Measurements from ENCODE around the gene ZNF804A. TPM values are rescaled to one million over a fixed set of nuclear protein-coding genes. Genes with fewer than 3 reads are reported as not detected.

The ZNF804A gene
- total RNA-seq, 4 donors from 2014 or later, result 0.27 to 7.9 (median 1.4) TPM; not detected in 1

DNA sequence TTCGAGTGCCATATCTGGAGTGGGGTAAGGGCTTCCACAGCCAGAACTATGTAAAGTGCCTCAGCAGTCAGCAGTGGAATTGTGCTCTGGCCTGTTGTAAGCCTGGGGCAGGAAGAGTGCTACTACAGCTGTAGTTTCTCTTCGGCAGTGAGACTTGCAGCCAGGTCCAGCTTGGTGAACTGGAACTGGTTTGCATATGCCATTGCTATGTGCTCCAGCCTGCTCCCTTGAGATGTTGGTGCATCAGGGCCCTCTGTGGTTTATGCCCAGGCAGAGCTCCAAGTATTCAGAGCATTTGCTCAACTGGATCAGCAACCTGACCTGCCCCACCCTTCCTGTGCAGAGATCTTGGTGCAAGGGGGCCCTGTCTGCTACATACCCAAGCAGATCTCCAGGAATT, 47.8 kb downstream of the ZNF804A start:
- intact Hi-C loops (cut with DNase I; ENCODE audit: low total_unique reads), result no loop called here
- Histone ChIP-seq H3K27me3 (no peaks in the 10 kb centered on the region), H3K4me1 (no peaks in the 10 kb centered on the region), H3K27ac (no peak overlapping the region), H3K36me3 (no peaks in the 10 kb centered on the region), H3K9me3 (no peaks in the 10 kb centered on the region), H3K4me3 (no peak overlapping the region)
- TF ChIP-seq, protein P1, sequence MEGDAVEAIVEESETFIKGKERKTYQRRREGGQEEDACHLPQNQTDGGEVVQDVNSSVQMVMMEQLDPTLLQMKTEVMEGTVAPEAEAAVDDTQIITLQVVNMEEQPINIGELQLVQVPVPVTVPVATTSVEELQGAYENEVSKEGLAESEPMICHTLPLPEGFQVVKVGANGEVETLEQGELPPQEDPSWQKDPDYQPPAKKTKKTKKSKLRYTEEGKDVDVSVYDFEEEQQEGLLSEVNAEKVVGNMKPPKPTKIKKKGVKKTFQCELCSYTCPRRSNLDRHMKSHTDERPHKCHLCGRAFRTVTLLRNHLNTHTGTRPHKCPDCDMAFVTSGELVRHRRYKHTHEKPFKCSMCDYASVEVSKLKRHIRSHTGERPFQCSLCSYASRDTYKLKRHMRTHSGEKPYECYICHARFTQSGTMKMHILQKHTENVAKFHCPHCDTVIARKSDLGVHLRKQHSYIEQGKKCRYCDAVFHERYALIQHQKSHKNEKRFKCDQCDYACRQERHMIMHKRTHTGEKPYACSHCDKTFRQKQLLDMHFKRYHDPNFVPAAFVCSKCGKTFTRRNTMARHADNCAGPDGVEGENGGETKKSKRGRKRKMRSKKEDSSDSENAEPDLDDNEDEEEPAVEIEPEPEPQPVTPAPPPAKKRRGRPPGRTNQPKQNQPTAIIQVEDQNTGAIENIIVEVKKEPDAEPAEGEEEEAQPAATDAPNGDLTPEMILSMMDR (IDR thresholded peaks at IDR 0.05), result no peak
- no peak for TF ChIP-seq POLR2A (IDR thresholded peaks at IDR 0.05)
- DNase-seq, result no peak

DNA sequence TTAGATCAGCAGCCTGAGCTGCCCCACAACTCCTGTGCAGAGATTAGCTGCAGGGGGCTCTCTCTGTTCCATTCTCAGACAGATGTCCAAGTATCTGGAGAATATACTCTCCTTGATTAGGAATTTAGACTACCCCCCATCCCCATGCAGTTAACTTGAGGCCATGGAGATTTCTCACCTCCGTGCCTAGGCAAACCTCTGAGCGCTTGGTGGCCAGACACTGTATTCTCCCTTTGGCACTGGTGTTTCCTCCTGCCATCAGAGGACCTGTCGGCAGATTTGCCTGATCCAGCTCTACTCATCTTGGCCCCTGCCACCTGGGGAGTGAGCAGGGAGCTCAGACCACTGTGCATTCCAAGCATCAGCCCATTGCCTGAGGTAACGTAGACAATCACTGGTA, 48.3 kb downstream of the ZNF804A start:
- Histone ChIP-seq H3K36me3 (no peaks in the 10 kb centered on the region), H3K27ac (no peak overlapping the region), H3K9me3 (no peaks in the 10 kb centered on the region), H3K4me3 (no peak overlapping the region), H3K27me3 (no peaks in the 10 kb centered on the region), H3K4me1 (no peaks in the 10 kb centered on the region)
- no peak for DNase-seq
- intact Hi-C loops (cut with DNase I; ENCODE audit: low total_unique reads), result no loop called here
- no peak for TF ChIP-seq POLR2A (IDR thresholded peaks at IDR 0.05)
- TF ChIP-seq, protein P1 (IDR thresholded peaks at IDR 0.05), result no peak

DNA sequence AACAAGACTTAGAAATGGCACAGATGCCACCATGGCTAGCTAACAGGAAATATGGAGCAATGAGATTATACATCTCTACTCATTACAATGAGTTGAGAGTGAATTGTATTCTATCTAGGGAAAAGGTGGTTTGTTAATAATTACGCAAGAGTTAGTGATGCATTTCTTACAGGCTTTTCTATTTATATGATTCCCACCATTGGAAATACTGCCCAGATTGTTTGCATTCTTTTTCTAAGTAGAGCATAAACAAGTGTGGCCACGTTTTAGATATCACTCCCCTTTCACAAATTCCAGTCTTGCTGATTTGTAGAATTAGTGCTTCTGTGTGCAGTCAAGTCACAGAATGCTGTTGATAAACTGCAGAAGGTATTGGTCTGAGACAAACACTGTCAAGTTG, 56.6 kb downstream of the ZNF804A start:
- H3K36me3 ChIP-seq, result no peaks in the 10 kb centered on the region
- H3K9me3 ChIP-seq, result no peaks in the 10 kb centered on the region
- no peaks in the 10 kb centered on the region for H3K27me3 ChIP-seq
- no peak overlapping the region for H3K27ac ChIP-seq
- no peaks in the 10 kb centered on the region for H3K4me1 ChIP-seq
- DNase-seq, result no peak
- H3K4me3 ChIP-seq, result no peak overlapping the region
- TF ChIP-seq, protein P1 (IDR thresholded peaks at IDR 0.05), result no peak
- TF ChIP-seq POLR2A (IDR thresholded peaks at IDR 0.05), result no peak
- intact Hi-C loops (cut with DNase I; ENCODE audit: low total_unique reads), result no loop called here

DNA sequence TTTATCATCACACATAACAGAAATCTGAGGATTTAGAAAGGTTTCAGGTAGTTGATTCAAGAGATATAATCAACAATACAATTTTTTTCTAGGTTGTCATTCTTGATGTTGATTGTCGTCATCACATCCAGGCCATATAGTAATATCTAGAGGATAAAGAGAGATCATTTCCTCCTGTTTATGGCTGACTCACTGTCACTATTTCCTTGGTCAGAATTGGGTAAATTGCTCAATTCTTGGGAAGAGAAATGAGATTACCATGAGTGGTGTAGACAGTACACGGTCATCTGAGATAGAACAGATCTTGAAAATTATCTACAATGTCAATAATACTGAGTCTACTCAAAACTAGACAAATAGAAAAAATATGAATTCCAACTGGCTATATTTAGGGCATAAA, 78.8 kb downstream of the ZNF804A start:
- TF ChIP-seq POLR2A (IDR thresholded peaks at IDR 0.05), result no peak
- TF ChIP-seq, protein P1 (IDR thresholded peaks at IDR 0.05), result no peak
- intact Hi-C loops (cut with DNase I; ENCODE audit: low total_unique reads), result no loop called here
- H3K27ac ChIP-seq, result no peak overlapping the region
- DNase-seq, result no peak
- no peak overlapping the region for H3K4me3 ChIP-seq
- no peaks in the 10 kb centered on the region for H3K27me3 ChIP-seq
- no peaks in the 10 kb centered on the region for H3K4me1 ChIP-seq
- no peaks in the 10 kb centered on the region for H3K9me3 ChIP-seq
- no peaks in the 10 kb centered on the region for H3K36me3 ChIP-seq

DNA sequence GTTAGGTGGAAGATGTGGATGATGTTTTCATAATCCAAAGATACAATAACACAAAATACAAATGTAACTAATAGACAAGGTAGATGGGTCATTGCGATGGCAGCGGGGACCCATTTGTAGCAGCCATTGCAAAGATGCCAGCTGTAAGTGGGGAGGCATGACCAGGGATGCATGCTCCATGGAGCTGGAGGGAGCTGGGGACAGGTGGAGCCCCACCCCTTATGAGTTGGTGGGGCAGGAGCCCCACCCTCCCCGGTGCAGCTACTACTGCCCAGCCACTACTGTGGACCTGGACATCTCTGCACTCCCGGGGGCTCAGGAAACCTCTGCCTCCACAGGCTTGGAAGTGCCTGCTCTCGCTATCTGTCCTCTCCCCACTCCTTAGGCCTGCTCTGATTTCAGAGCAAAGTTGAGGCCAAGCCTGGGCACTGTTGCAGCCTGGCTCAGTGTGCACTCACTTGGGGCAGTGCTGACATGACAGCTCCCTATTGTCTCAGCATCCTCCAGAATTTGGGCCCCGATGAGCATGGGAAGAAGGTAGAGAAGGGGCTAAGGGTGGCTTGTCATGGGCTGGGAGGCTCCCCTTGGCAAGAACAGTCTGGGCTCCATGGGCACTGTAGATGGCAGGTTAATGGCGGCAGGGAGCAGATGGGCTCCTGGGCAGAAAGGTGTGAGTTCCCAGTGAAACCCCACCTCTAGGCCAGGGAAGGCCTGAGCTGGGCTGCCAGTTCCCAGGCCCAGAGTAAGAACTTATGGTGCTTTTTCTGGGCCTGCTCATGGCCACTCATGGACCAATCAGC, 81.1 kb downstream of the ZNF804A start:
- DNase-seq, result no peak
- TF ChIP-seq, protein P1 (IDR thresholded peaks at IDR 0.05), result no peak
- no peak for TF ChIP-seq POLR2A (IDR thresholded peaks at IDR 0.05)
- Histone ChIP-seq H3K9me3 (no peaks in the 10 kb centered on the region), H3K36me3 (no peaks in the 10 kb centered on the region), H3K27ac (no peak overlapping the region), H3K4me1 (no peaks in the 10 kb centered on the region), H3K4me3 (no peak overlapping the region), H3K27me3 (no peaks in the 10 kb centered on the region)
- intact Hi-C loops (cut with DNase I; ENCODE audit: low total_unique reads), result no loop called here

Measured in uterus (tissue), 4 donors.